WTC11 (cell line): ENCODE measurements around the gene EIF2AK2. TPM values are rescaled to one million over a fixed set of nuclear protein-coding genes. Genes with fewer than 3 reads are reported as not detected.

Source experiments
- ATAC-seq: fragments of 200-7000 bp; cut with Tn5 transposase; 2 replicates; pipeline ENCODE4 v1.10.0; 2021; ENCODE audit warnings: mild to moderate bottlenecking, moderate library complexity
- CTCF ChIA-PET: fragments of 300-600 bp; sonication (Branson Sonifier 250); formaldehyde crosslinking; loops from one replicate; lab custom pipeline; 2021; ENCODE audit warnings: antibody characterized with exemption; lab: Charles Lee
- POLR2A ChIA-PET: fragments of 350-600 bp; sonication (Branson Sonifier 250); formaldehyde crosslinking; loops from one replicate; lab custom pipeline; 2021; ENCODE audit warnings: antibody characterized with exemption; lab: Charles Lee
- DNase-seq: peaks from one replicate; pipeline ENCODE4 v3.0.0; 2021; ENCODE audit warnings: low spot score
- H3K27ac Mint-ChIP-seq: 2 replicates; pipeline ENCODE4 v1.8.0; 2021; ENCODE audit warnings: mixed read lengths
- H3K27me3 Mint-ChIP-seq: 2 replicates; pipeline ENCODE4 v1.8.0; 2021; ENCODE audit warnings: low read depth, mild to moderate bottlenecking, moderate library complexity, mixed read lengths
- H3K36me3 Mint-ChIP-seq: 2 replicates; pipeline ENCODE4 v1.8.0; 2021; ENCODE audit warnings: mixed read lengths
- H3K4me1 Mint-ChIP-seq: 2 replicates; pipeline ENCODE4 v1.8.0; 2022; ENCODE audit warnings: mixed read lengths
- H3K4me3 Mint-ChIP-seq: 2 replicates; pipeline ENCODE4 v1.8.0; 2021; ENCODE audit warnings: mild to moderate bottlenecking, moderate library complexity, mixed read lengths
- H3K9me3 Mint-ChIP-seq: 2 replicates; pipeline ENCODE4 v1.8.0; 2021; ENCODE audit warnings: mixed read lengths
- ATF1 ChIP-seq: sonication (generic); formaldehyde crosslinking; IDR thresholded peaks from 2 replicates; pipeline ENCODE4 v1.8.1; 2023; ENCODE audit warnings: mild to moderate bottlenecking, moderate library complexity, missing genetic modification reagents
- E2F4 ChIP-seq: sonication (generic); formaldehyde crosslinking; IDR thresholded peaks from 2 replicates; pipeline ENCODE4 v1.8.1; 2022; ENCODE audit warnings: low read depth, mild to moderate bottlenecking, moderate library complexity, missing genetic modification reagents, borderline replicate concordance
- EMX1 ChIP-seq: fragments of 250-450 bp; sonication (Bioruptor Pico); IDR thresholded peaks from 2 replicates; pipeline ENCODE4 v1.8.0; 2021; ENCODE audit warnings: mild to moderate bottlenecking
- MXD4 ChIP-seq: fragments of 250-450 bp; sonication (Bioruptor Pico); IDR thresholded peaks from 2 replicates; pipeline ENCODE4 v1.8.0; 2021; ENCODE audit warnings: mild to moderate bottlenecking, moderate library complexity, borderline replicate concordance
- NR1H2 ChIP-seq: sonication (generic); formaldehyde crosslinking; IDR thresholded peaks from 2 replicates; pipeline ENCODE4 v1.9.0; 2021; ENCODE audit warnings: mild to moderate bottlenecking, moderate library complexity, missing genetic modification reagents
- NR2C2 ChIP-seq: sonication (generic); formaldehyde crosslinking; IDR thresholded peaks from 2 replicates; pipeline ENCODE4 v1.8.0; 2022; ENCODE audit warnings: mild to moderate bottlenecking, missing genetic modification reagents
- OVOL2 ChIP-seq: fragments of 250-450 bp; sonication (Bioruptor Pico); IDR thresholded peaks from 2 replicates; pipeline ENCODE4 v1.9.0; 2021; ENCODE audit warnings: mild to moderate bottlenecking, borderline replicate concordance
- SP1 ChIP-seq: sonication (generic); formaldehyde crosslinking; conservative IDR thresholded peaks from 2 replicates; pipeline ENCODE4 v1.8.1; 2022; ENCODE audit warnings: missing genetic modification reagents
- TEAD1 ChIP-seq: sonication (generic); formaldehyde crosslinking; IDR thresholded peaks from 2 replicates; pipeline ENCODE4 v1.8.0; 2022; ENCODE audit warnings: mild to moderate bottlenecking, missing genetic modification reagents
- ZBTB21 ChIP-seq: sonication (generic); formaldehyde crosslinking; IDR thresholded peaks from 2 replicates; pipeline ENCODE4 v1.8.1; 2023; ENCODE audit warnings: mild to moderate bottlenecking, missing genetic modification reagents, borderline replicate concordance
- ZNF219 ChIP-seq: sonication (generic); formaldehyde crosslinking; IDR thresholded peaks from 2 replicates; pipeline ENCODE4 v1.8.0; 2023; ENCODE audit warnings: missing genetic modification reagents, mild to moderate bottlenecking, borderline replicate concordance
- ZNF317 ChIP-seq: sonication (generic); formaldehyde crosslinking; IDR thresholded peaks from 2 replicates; pipeline ENCODE4 v1.8.1; 2023; ENCODE audit warnings: low read depth, mild to moderate bottlenecking, moderate library complexity, missing genetic modification reagents, borderline replicate concordance
- ZNF512 ChIP-seq: sonication (generic); formaldehyde crosslinking; IDR thresholded peaks from 2 replicates; pipeline ENCODE4 v1.8.1; 2022; ENCODE audit warnings: missing genetic modification reagents, borderline replicate concordance
- total RNA-seq: library from RNA; stranded (reverse); gene quantifications from 3 replicates; pipeline ENCODE4 v1.2.3, GENCODE V29; 2021
- TF ChIP-seq, protein P1 (sequence below): fragments of 250-450 bp; sonication (Bioruptor Pico); IDR thresholded peaks from 2 replicates; pipeline ENCODE4 v2.1.2; 2022; ENCODE audit warnings: mild to moderate bottlenecking, moderate library complexity
- TF ChIP-seq, protein P2 (sequence below): sonication (generic); formaldehyde crosslinking; IDR thresholded peaks from 2 replicates; pipeline ENCODE4 v1.8.0; 2022; ENCODE audit warnings: mild to moderate bottlenecking, missing genetic modification reagents
- TF ChIP-seq, protein P3 (sequence below): sonication (generic); formaldehyde crosslinking; IDR thresholded peaks from 2 replicates; pipeline ENCODE4 v1.8.0; 2022; ENCODE audit warnings: missing genetic modification reagents
- TF ChIP-seq, protein P4 (sequence below): sonication (generic); formaldehyde crosslinking; IDR thresholded peaks from 2 replicates; pipeline ENCODE4 v1.8.1; 2023; ENCODE audit warnings: mild to moderate bottlenecking, missing genetic modification reagents, moderate library complexity

The EIF2AK2 gene
- total RNA-seq, 1 experiment from 2014 or later: 34.2 TPM

- TF ChIP-seq ZNF512 (CRISPR knock-in tag) (no peak), ZBTB21 (no peak), SP1 (CRISPR knock-in tag) (no peak), ZNF317 (CRISPR knock-in tag) (no peak)
- TF ChIP-seq, protein P1, sequence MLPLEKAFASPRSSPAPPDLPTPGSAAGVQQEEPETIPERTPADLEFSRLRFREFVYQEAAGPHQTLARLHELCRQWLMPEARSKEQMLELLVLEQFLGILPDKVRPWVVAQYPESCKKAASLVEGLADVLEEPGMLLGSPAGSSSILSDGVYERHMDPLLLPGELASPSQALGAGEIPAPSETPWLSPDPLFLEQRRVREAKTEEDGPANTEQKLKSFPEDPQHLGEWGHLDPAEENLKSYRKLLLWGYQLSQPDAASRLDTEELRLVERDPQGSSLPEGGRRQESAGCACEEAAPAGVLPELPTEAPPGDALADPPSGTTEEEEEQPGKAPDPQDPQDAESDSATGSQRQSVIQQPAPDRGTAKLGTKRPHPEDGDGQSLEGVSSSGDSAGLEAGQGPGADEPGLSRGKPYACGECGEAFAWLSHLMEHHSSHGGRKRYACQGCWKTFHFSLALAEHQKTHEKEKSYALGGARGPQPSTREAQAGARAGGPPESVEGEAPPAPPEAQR (CRISPR knock-in tag): no peak
- TF ChIP-seq, protein P2, sequence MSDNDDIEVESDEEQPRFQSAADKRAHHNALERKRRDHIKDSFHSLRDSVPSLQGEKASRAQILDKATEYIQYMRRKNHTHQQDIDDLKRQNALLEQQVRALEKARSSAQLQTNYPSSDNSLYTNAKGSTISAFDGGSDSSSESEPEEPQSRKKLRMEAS (CRISPR knock-in tag): no peak
Measured at GRCh38 chr2:37105150-37105549, 51.6 kb downstream of the EIF2AK2 start (continued).

- Mint-ChIP-seq H3K36me3 (peaks cover 27% of the 10 kb centered on the region), H3K4me1 (peaks cover 18% of the 10 kb centered on the region), H3K27ac (no peak overlapping the region), H3K27me3 (no peaks in the 10 kb centered on the region), H3K4me3 (no peak overlapping the region), H3K9me3 (no peaks in the 10 kb centered on the region)
- ChIA-PET POLR2A (no interaction called here), CTCF (no interaction called here)
- no peak for ATAC-seq
- DNase-seq: no peak
- TF ChIP-seq ATF1 (CRISPR knock-in tag): no peak
Measured at GRCh38 chr2:37104178-37104577, 52.6 kb downstream of the EIF2AK2 start.

DNA sequence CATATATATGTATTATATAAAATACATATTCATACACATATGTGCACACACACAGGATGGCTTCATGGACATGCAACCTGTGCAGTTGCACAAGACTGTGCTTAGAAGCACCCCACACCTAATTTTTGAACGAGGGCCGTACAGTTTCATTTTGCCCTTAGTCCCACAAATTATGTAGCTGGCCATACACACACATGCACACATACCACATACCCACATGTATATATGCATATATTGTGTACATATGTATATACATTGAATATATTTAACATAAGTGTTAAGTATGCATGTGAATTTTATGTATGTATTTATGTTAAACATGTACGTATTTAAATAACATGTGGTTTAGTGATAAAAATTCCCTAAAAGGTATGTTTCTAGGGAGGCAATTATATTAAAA is 54.2 kb downstream of the EIF2AK2 start:
- DNase-seq (no peak), ATAC-seq (no peak)
- H3K27ac Mint-ChIP-seq: no peak overlapping the region
- ChIA-PET POLR2A (no interaction called here), CTCF (no interaction called here)
- H3K36me3 Mint-ChIP-seq: peaks cover 13% of the 10 kb centered on the region
- H3K4me1 Mint-ChIP-seq: peaks cover 18% of the 10 kb centered on the region
- no peaks in the 10 kb centered on the region for H3K27me3 Mint-ChIP-seq
- H3K9me3 Mint-ChIP-seq: no peaks in the 10 kb centered on the region
- no peak overlapping the region for H3K4me3 Mint-ChIP-seq
- TF ChIP-seq SP1 (CRISPR knock-in tag) (no peak), OVOL2 (no peak), ZNF219 (CRISPR knock-in tag) (no peak), EMX1 (CRISPR knock-in tag) (no peak), NR1H2 (CRISPR knock-in tag) (no peak), E2F4 (CRISPR knock-in tag) (no peak), TEAD1 (CRISPR knock-in tag) (no peak), ZNF512 (CRISPR knock-in tag) (no peak), MXD4 (no peak), NR2C2 (no peak)
- TF ChIP-seq, protein P3, sequence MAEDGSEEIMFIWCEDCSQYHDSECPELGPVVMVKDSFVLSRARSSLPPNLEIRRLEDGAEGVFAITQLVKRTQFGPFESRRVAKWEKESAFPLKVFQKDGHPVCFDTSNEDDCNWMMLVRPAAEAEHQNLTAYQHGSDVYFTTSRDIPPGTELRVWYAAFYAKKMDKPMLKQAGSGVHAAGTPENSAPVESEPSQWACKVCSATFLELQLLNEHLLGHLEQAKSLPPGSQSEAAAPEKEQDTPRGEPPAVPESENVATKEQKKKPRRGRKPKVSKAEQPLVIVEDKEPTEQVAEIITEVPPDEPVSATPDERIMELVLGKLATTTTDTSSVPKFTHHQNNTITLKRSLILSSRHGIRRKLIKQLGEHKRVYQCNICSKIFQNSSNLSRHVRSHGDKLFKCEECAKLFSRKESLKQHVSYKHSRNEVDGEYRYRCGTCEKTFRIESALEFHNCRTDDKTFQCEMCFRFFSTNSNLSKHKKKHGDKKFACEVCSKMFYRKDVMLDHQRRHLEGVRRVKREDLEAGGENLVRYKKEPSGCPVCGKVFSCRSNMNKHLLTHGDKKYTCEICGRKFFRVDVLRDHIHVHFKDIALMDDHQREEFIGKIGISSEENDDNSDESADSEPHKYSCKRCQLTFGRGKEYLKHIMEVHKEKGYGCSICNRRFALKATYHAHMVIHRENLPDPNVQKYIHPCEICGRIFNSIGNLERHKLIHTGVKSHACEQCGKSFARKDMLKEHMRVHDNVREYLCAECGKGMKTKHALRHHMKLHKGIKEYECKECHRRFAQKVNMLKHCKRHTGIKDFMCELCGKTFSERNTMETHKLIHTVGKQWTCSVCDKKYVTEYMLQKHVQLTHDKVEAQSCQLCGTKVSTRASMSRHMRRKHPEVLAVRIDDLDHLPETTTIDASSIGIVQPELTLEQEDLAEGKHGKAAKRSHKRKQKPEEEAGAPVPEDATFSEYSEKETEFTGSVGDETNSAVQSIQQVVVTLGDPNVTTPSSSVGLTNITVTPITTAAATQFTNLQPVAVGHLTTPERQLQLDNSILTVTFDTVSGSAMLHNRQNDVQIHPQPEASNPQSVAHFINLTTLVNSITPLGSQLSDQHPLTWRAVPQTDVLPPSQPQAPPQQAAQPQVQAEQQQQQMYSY (CRISPR knock-in tag): no peak
- TF ChIP-seq, protein P4, sequence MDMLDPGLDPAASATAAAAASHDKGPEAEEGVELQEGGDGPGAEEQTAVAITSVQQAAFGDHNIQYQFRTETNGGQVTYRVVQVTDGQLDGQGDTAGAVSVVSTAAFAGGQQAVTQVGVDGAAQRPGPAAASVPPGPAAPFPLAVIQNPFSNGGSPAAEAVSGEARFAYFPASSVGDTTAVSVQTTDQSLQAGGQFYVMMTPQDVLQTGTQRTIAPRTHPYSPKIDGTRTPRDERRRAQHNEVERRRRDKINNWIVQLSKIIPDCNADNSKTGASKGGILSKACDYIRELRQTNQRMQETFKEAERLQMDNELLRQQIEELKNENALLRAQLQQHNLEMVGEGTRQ (CRISPR knock-in tag): no peak
- TF ChIP-seq, all 79 proteins: peak for 0
